Mammary epithelial cell (primary cell): ENCODE measurements around the gene SH3TC1.

ENCODE experiments used
- EZH2 ChIP-seq: IDR thresholded peaks from 2 replicates; pipeline ENCODE4 v1.6.1; 2012; ENCODE audit warnings: low read length, inconsistent platforms, borderline replicate concordance
- TF ChIP-seq, protein P1 (sequence below), 2 donors: IDR thresholded peaks in 1 of 2; conservative IDR thresholded peaks in 1 of 2; 2 replicates each; pipeline ENCODE4 v1.5.1; 2011 to 2012; ENCODE audit warnings: inconsistent platforms in 2 of 2, low read length in 2 of 2, mild to moderate bottlenecking in 2 of 2, control low read depth in 1 of 2, low read depth in 1 of 2; ENCODE audit not compliant: insufficient read depth in 1 of 2; ENCODE audit errors: extremely low read depth in 1 of 2

GRCh38 chr4:8155660-8156421 lies 43.2 kb upstream of the SH3TC1 start:
- TF ChIP-seq, protein P1, sequence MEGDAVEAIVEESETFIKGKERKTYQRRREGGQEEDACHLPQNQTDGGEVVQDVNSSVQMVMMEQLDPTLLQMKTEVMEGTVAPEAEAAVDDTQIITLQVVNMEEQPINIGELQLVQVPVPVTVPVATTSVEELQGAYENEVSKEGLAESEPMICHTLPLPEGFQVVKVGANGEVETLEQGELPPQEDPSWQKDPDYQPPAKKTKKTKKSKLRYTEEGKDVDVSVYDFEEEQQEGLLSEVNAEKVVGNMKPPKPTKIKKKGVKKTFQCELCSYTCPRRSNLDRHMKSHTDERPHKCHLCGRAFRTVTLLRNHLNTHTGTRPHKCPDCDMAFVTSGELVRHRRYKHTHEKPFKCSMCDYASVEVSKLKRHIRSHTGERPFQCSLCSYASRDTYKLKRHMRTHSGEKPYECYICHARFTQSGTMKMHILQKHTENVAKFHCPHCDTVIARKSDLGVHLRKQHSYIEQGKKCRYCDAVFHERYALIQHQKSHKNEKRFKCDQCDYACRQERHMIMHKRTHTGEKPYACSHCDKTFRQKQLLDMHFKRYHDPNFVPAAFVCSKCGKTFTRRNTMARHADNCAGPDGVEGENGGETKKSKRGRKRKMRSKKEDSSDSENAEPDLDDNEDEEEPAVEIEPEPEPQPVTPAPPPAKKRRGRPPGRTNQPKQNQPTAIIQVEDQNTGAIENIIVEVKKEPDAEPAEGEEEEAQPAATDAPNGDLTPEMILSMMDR (conservative IDR thresholded peaks at IDR 0.05 in 1 of 2, IDR thresholded peaks at IDR 0.05 in 1 of 2; ENCODE audit: extremely low read depth in 1 of 2, insufficient read depth in 1 of 2, low read depth in 1 of 2, low read length in 2 of 2) = no peak
- no peak for TF ChIP-seq EZH2
